HUES6 (cell line): ENCODE results near the gene BRMS1.
A peak's percentile ranks its signal among the peaks of the same experiment; 100 is the strongest.

Source experiments
- H3K27ac ChIP-seq: 2 replicates; pipeline ENCODE4 v1.7.0; 2013; ENCODE audit warnings: low read depth, mild to moderate bottlenecking, low read length, inconsistent platforms
- H3K27me3 ChIP-seq: 2 replicates; pipeline ENCODE4 v1.6.1; 2013; ENCODE audit warnings: low read length; ENCODE audit not compliant: control insufficient read depth, insufficient read depth
- H3K36me3 ChIP-seq: 2 replicates; pipeline ENCODE4 v1.6.1; 2013; ENCODE audit warnings: low read length; ENCODE audit not compliant: control insufficient read depth, insufficient read depth
- H3K4me1 ChIP-seq: 2 replicates; pipeline ENCODE4 v1.6.1; 2013; ENCODE audit warnings: low read length; ENCODE audit not compliant: control insufficient read depth, insufficient read depth
- H3K4me3 ChIP-seq: 2 replicates; pipeline ENCODE4 v1.5.1; 2013; ENCODE audit warnings: low read depth, low read length
- H3K9ac ChIP-seq: one replicate; pipeline ENCODE4 v1.6.1; 2013; ENCODE audit warnings: mild to moderate bottlenecking, low read length
- H3K9me3 ChIP-seq: 2 replicates; pipeline ENCODE4 v1.6.1; 2013; ENCODE audit warnings: low read depth, low read length; ENCODE audit not compliant: control insufficient read depth, insufficient read depth

BRMS1 gene

GRCh38 chr11:66317322-66317722, 27.6 kb downstream of the BRMS1 start:
- Histone ChIP-seq H3K4me1 (peaks cover 29% of the 10 kb centered on the region), H3K9ac (peak overlapping the region; percentile 20), H3K36me3 (no peaks in the 10 kb centered on the region), H3K27ac (peak overlapping the region; percentile 43; the same call in 1 of the 2 replicates), H3K4me3 (0 out of 2 replicates have a peak overlapping the region, but pooled peaks have one; percentile 1), H3K27me3 (no peaks in the 10 kb centered on the region; the same call in 1 of the 2 replicates), H3K9me3 (peaks cover 4% of the 10 kb centered on the region; the same call in 1 of the 2 replicates)

- Histone ChIP-seq H3K9ac (peak within 1 kb of the TSS; percentile 20), H3K9me3 (peaks cover 4% of the 10 kb centered on the region; the same call in 1 of the 2 replicates), H3K4me3 (0 out of 2 replicates have a peak within 1 kb of the TSS, but pooled peaks have one; percentile 1), H3K27ac (peak within 1 kb of the TSS; percentile 43; the same call in 1 of the 2 replicates), H3K36me3 (no peaks in the 10 kb centered on the region), H3K4me1 (peaks cover 29% of the 10 kb centered on the region), H3K27me3 (no peaks in the 10 kb centered on the region; the same call in 1 of the 2 replicates)
Measured at GRCh38 chr11:66316849-66317251, 28.1 kb downstream of the BRMS1 start, which contains the start of gene CD248. Gene CD248, minus strand, starts transcription at chr11:66317044. Its CDS starts 17 bp downstream, at chr11:66317027.

- Histone ChIP-seq H3K27me3 (no peaks in the 10 kb centered on the region; the same call in 1 of the 2 replicates), H3K4me3 (no peak overlapping the region), H3K27ac (no peak overlapping the region), H3K36me3 (no peaks in the 10 kb centered on the region), H3K9me3 (peaks cover 4% of the 10 kb centered on the region; the same call in 1 of the 2 replicates), H3K9ac (no peak overlapping the region), H3K4me1 (peaks cover 33% of the 10 kb centered on the region)
Measured at GRCh38 chr11:66315921-66316811, 28.7 kb downstream of the BRMS1 start.

GRCh38 chr11:66315498-66315885, 29.4 kb downstream of the BRMS1 start:
- Histone ChIP-seq H3K4me1 (peaks cover 36% of the 10 kb centered on the region), H3K4me3 (no peak overlapping the region), H3K27me3 (no peaks in the 10 kb centered on the region; the same call in 1 of the 2 replicates), H3K9me3 (peaks cover 4% of the 10 kb centered on the region; the same call in 1 of the 2 replicates), H3K36me3 (no peaks in the 10 kb centered on the region), H3K9ac (no peak overlapping the region), H3K27ac (no peak overlapping the region)

GRCh38 chr11:66314561-66315497, 30.1 kb downstream of the BRMS1 start:
- Histone ChIP-seq H3K27ac (no peak overlapping the region), H3K9ac (no peak overlapping the region), H3K27me3 (no peaks in the 10 kb centered on the region; the same call in 1 of the 2 replicates), H3K4me3 (no peak overlapping the region), H3K36me3 (no peaks in the 10 kb centered on the region), H3K9me3 (peaks cover 4% of the 10 kb centered on the region; the same call in 1 of the 2 replicates), H3K4me1 (peaks cover 36% of the 10 kb centered on the region)

- no peak overlapping the region; the same call in 1 of the 2 replicates for H3K27ac ChIP-seq
- H3K4me1 ChIP-seq: peaks cover 36% of the 10 kb centered on the region
- H3K4me3 ChIP-seq: 0 out of 2 replicates have a peak overlapping the region, but pooled peaks have one; percentile 56
- no peaks in the 10 kb centered on the region for H3K36me3 ChIP-seq
- H3K9ac ChIP-seq: peak overlapping the region; percentile 59
- peaks cover 3% of the 10 kb centered on the region; the same call in 1 of the 2 replicates for H3K9me3 ChIP-seq
- H3K27me3 ChIP-seq: no peaks in the 10 kb centered on the region; the same call in 1 of the 2 replicates
Measured at GRCh38 chr11:66314186-66314501, 30.8 kb downstream of the BRMS1 start.

- no peaks in the 10 kb centered on the region; the same call in 1 of the 2 replicates for H3K27me3 ChIP-seq
- peak overlapping the region; percentile 56 for H3K4me3 ChIP-seq
- H3K36me3 ChIP-seq: no peaks in the 10 kb centered on the region
- peak overlapping the region; percentile 59 for H3K9ac ChIP-seq
- peaks cover 35% of the 10 kb centered on the region for H3K4me1 ChIP-seq
- peak overlapping the region; percentile 72; the same call in 1 of the 2 replicates for H3K27ac ChIP-seq
- H3K9me3 ChIP-seq: no peaks in the 10 kb centered on the region
Measured at GRCh38 chr11:66313321-66314185, 31.4 kb downstream of the BRMS1 start.

GRCh38 chr11:66312549-66313320, 32.2 kb downstream of the BRMS1 start:
- Histone ChIP-seq H3K27ac (peak overlapping the region; percentile 72; the same call in 1 of the 2 replicates), H3K9ac (peak overlapping the region; percentile 47), H3K27me3 (no peaks in the 10 kb centered on the region; the same call in 1 of the 2 replicates), H3K36me3 (no peaks in the 10 kb centered on the region), H3K4me1 (peaks cover 27% of the 10 kb centered on the region), H3K9me3 (no peaks in the 10 kb centered on the region), H3K4me3 (peak overlapping the region; percentile 74)

GRCh38 chr11:66311965-66312548, 32.8 kb downstream of the BRMS1 start:
- H3K27me3 ChIP-seq: no peaks in the 10 kb centered on the region; the same call in 1 of the 2 replicates
- peak overlapping the region; percentile 62 for H3K9ac ChIP-seq
- no peak overlapping the region for H3K27ac ChIP-seq
- peaks cover 21% of the 10 kb centered on the region for H3K4me1 ChIP-seq
- no peaks in the 10 kb centered on the region for H3K9me3 ChIP-seq
- no peaks in the 10 kb centered on the region for H3K36me3 ChIP-seq
- H3K4me3 ChIP-seq: peak overlapping the region; percentile 74
